ENCODE measurements around the gene CCDC80. TPM values are rescaled to one million over a fixed set of nuclear protein-coding genes. Genes with fewer than 3 reads are reported as not detected.

Gene CCDC80
- total and polyA plus RNA-seq, 9 of the 15 experiments (the other 6 are each of a cell fraction or from before 2014, with no cell fraction given) = 0.17 to 2.0 (median 1.1) TPM

DNA sequence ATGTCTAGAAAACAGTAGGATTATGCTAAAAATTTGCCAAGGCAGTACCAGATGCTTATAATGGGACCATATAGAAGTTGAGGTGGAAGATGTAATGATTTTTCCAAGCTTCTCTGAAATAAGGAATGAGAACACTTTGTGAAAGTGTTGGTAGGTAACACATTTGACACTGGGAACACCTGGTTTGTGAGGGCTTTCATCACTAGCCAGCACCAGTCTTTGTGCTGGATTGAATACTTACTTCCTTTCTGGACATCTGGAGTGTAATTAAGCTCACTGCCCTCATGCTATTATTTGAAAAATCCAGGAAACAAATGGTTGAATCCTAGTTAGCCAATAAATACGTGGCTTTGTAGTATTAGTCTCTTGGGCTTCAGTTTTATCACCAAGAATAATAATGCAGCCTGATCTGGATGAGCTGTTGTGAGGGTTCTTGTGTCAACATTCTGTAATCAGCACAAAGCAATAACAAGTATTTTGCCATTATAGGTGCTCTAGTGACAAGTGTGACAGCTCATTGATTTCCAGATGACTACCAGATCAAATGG lies 12.9 kb downstream of the CCDC80 start:
- H3K36me3 ChIP-seq (ENCODE audit: control insufficient read depth, insufficient read depth, low read length) = no peaks in the 10 kb centered on the region
- H3K27me3 ChIP-seq (ENCODE audit: control insufficient read depth in 2 of 2, insufficient read depth in 2 of 2, low read length in 2 of 2) = no peaks in the 10 kb centered on the region; a peak in 1 of 5 replicates
- H4K20me1 ChIP-seq (replicated peaks; ENCODE audit: control insufficient read depth, insufficient read depth, low read length) = no peaks in the 10 kb centered on the region
- H3K79me2 ChIP-seq (ENCODE audit: control insufficient read depth, insufficient read depth, low read length) = no peaks in the 10 kb centered on the region
- H3K4me1 ChIP-seq (replicated peaks in 1 of 2; ENCODE audit: control insufficient read depth in 2 of 2, insufficient read depth in 2 of 2, low read length in 2 of 2) = no peaks in the 10 kb centered on the region; a peak in 1 of 5 replicates
- H2AFZ ChIP-seq (ENCODE audit: low read depth, low read length) = no peak overlapping the region
- DNase-seq (ENCODE audit: extremely low read depth in 1 of 4, low spot score in 3 of 4) = no peak
- no peaks in the 10 kb centered on the region for H3K9me1 ChIP-seq (ENCODE audit: control insufficient read depth, insufficient read depth, low read length)
- H3K9me3 ChIP-seq (replicated peaks; ENCODE audit: control insufficient read depth, insufficient read depth, low read depth, low read length) = no peaks in the 10 kb centered on the region
- H3K4me3 ChIP-seq = no peak overlapping the region
- no peak for ATAC-seq
- no peak for TF ChIP-seq NR2F6 (CRISPR knock-in tag; IDR thresholded peaks at IDR 0.05)
- TF ChIP-seq, protein P1, sequence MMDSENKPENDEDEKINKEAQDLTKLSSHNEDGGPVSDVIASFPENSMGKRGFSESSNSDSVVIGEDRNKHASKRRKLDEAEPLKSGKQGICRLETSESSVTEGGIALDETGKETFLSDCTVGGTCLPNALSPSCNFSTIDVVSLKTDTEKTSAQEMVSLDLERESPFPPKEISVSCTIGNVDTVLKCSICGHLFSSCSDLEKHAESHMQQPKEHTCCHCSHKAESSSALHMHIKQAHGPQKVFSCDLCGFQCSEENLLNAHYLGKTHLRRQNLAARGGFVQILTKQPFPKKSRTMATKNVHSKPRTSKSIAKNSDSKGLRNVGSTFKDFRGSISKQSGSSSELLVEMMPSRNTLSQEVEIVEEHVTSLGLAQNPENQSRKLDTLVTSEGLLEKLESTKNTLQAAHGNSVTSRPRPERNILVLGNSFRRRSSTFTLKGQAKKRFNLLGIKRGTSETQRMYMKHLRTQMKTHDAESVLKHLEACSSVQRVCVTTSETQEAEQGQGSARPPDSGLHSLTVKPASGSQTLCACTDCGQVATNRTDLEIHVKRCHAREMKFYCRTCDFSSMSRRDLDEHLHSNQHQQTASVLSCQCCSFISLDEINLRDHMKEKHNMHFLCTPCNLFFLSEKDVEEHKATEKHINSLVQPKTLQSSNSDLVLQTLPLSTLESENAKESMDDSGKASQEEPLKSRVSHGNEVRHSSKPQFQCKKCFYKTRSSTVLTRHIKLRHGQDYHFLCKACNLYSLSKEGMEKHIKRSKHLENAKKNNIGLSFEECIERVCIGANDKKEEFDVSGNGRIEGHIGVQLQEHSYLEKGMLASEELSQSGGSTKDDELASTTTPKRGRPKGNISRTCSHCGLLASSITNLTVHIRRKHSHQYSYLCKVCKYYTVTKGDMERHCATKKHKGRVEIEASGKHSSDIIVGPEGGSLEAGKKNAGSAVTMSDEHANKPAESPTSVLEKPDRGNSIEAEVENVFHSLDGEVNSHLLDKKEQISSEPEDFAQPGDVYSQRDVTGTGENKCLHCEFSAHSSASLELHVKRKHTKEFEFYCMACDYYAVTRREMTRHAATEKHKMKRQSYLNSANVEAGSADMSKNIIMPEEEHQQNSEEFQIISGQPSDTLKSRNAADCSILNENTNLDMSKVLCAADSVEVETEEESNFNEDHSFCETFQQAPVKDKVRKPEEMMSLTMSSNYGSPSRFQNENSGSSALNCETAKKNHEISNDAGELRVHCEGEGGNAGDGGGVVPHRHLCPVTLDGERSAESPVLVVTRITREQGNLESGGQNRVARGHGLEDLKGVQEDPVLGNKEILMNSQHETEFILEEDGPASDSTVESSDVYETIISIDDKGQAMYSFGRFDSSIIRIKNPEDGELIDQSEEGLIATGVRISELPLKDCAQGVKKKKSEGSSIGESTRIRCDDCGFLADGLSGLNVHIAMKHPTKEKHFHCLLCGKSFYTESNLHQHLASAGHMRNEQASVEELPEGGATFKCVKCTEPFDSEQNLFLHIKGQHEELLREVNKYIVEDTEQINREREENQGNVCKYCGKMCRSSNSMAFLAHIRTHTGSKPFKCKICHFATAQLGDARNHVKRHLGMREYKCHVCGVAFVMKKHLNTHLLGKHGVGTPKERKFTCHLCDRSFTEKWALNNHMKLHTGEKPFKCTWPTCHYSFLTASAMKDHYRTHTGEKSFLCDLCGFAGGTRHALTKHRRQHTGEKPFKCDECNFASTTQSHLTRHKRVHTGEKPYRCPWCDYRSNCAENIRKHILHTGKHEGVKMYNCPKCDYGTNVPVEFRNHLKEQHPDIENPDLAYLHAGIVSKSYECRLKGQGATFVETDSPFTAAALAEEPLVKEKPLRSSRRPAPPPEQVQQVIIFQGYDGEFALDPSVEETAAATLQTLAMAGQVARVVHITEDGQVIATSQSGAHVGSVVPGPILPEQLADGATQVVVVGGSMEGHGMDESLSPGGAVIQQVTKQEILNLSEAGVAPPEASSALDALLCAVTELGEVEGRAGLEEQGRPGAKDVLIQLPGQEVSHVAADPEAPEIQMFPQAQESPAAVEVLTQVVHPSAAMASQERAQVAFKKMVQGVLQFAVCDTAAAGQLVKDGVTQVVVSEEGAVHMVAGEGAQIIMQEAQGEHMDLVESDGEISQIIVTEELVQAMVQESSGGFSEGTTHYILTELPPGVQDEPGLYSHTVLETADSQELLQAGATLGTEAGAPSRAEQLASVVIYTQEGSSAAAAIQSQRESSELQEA (IDR thresholded peaks at IDR 0.05; ENCODE audit: low read depth) = no peak
- no peak for TF ChIP-seq CCAR2 (IDR thresholded peaks at IDR 0.05; ENCODE audit: low read depth, low read length)
- no peak for TF ChIP-seq SRSF3 (IDR thresholded peaks at IDR 0.05; ENCODE audit: insufficient read depth, low read length)
- TF ChIP-seq ZNF12 (CRISPR knock-in tag; IDR thresholded peaks at IDR 0.05) = no peak
- TF ChIP-seq STAT5B (CRISPR knock-in tag; IDR thresholded peaks at IDR 0.05) = no peak
- no peak for TF ChIP-seq ZNF507 (tag; conservative IDR thresholded peaks at IDR 0.05)
- no peak for TF ChIP-seq KLF13 (tag; IDR thresholded peaks at IDR 0.05; ENCODE audit: borderline replicate concordance, low read depth)
- no peak for TF ChIP-seq MTA1 (IDR thresholded peaks at IDR 0.05; ENCODE audit: borderline replicate concordance)
- no peak for TF ChIP-seq SMAD4 (CRISPR knock-in tag; conservative IDR thresholded peaks at IDR 0.05)
- no peak for TF ChIP-seq ETV1 (tag; conservative IDR thresholded peaks at IDR 0.05; ENCODE audit: low read depth)
- no peak for TF ChIP-seq ZNF311 (CRISPR knock-in tag; IDR thresholded peaks at IDR 0.05)
- TF ChIP-seq TBL1XR1 (IDR thresholded peaks at IDR 0.05; ENCODE audit: low read length in 2 of 2) = no peak
- no peak for TF ChIP-seq POLR2AphosphoS2 (IDR thresholded peaks at IDR 0.05; ENCODE audit: low read length)
- no peak overlapping the region for H3K4me2 ChIP-seq (ENCODE audit: insufficient read depth, low read length)
- no peak for FAIRE-seq
- no peak overlapping the region for H3K27ac ChIP-seq (ENCODE audit: extremely low read depth, low read depth, low read length)
- H3K9ac ChIP-seq (ENCODE audit: insufficient read depth in 1 of 2, low read depth in 2 of 2, low read length in 2 of 2) = no peak overlapping the region
- ChIA-PET POLR2A (no interaction called here), CTCF (ENCODE audit: low intra/inter-chr PET ratio) (no interaction called here)
- in situ Hi-C loops (cut with MboI) = loop anchor here (25.0 kb wide), 1 partner anchor 634 kb away; no protein-coding TSS in a partner anchor
- no TSS peak for BruUV-seq (replicated peaks)
- intact Hi-C loops (cut with micrococcal nuclease) = no loop called here
- 0% methylated on average over 1 of the region's 1 CpG for WGBS (ENCODE audit: insufficient coverage, low coverage, missing lambda C conversion rate)

All from K562 (cell line).